ENCODE results near the gene EVC.
A peak's percentile ranks its signal among the peaks of the same experiment; 100 is the strongest.

EVC gene

DNA sequence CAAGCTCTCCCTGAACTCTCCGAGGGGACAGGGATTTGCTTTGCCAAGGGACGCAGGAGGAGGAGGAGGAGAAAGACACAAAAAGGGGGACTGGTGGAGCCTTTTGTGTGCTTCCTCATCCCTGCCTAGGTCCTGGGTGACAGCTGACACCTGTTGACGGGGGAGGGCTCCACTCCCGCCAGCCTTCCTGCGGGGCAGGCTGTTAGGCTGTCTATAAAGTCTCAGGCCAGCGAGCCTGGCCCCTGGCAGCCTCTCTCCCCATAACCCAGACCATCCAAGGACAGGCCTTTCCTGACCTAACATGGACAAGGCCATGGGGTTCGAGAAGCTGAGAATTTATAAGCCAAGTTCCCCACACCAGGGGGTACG lies 1.8 kb upstream of the EVC start:
- DNase-seq: peak; percentile 31
- Histone ChIP-seq H3K4ac (ENCODE audit: low read depth, low read length) (no peak overlapping the region), H3K23ac (ENCODE audit: low read length) (no peak overlapping the region), H4K8ac (ENCODE audit: low read depth, low read length) (no peak overlapping the region), H3K9ac (ENCODE audit: low read length) (peak overlapping the region; percentile 90), H4K5ac (ENCODE audit: low read length) (no peak overlapping the region), H3K4me1 (ENCODE audit: control insufficient read depth, low read depth, low read length) (peaks cover 11% of the 10 kb centered on the region), H2BK120ac (ENCODE audit: low read depth, low read length) (no peak overlapping the region), H3K79me1 (ENCODE audit: low read length) (peaks cover 14% of the 10 kb centered on the region), H3K56ac (ENCODE audit: low read length) (peak overlapping the region; percentile 71), H3K18ac (ENCODE audit: low read length) (no peak overlapping the region), H3K4me3 (ENCODE audit: low read length) (no peak overlapping the region), H3K27me3 (ENCODE audit: insufficient read depth, low read length, poor library complexity) (no peaks in the 10 kb centered on the region), H2BK15ac (replicated peaks; ENCODE audit: low read depth) (no peak overlapping the region), H3K27ac (ENCODE audit: low read depth, low read length) (no peak overlapping the region), H2BK5ac (ENCODE audit: low read length) (no peak overlapping the region), H2AK5ac (ENCODE audit: low read length) (no peak overlapping the region), H3K4me2 (ENCODE audit: low read length) (peak overlapping the region; percentile 70), H3K36me3 (ENCODE audit: control insufficient read depth, insufficient read depth, low read length) (no peaks in the 10 kb centered on the region), H3K79me2 (ENCODE audit: control insufficient read depth, insufficient read depth, low read length) (peaks cover 1% of the 10 kb centered on the region)
- no CpG with 5 or more reads among the region's 8 CpGs for WGBS (ENCODE audit: extremely low coverage, insufficient coverage, low lambda C conversion rate)

DNA sequence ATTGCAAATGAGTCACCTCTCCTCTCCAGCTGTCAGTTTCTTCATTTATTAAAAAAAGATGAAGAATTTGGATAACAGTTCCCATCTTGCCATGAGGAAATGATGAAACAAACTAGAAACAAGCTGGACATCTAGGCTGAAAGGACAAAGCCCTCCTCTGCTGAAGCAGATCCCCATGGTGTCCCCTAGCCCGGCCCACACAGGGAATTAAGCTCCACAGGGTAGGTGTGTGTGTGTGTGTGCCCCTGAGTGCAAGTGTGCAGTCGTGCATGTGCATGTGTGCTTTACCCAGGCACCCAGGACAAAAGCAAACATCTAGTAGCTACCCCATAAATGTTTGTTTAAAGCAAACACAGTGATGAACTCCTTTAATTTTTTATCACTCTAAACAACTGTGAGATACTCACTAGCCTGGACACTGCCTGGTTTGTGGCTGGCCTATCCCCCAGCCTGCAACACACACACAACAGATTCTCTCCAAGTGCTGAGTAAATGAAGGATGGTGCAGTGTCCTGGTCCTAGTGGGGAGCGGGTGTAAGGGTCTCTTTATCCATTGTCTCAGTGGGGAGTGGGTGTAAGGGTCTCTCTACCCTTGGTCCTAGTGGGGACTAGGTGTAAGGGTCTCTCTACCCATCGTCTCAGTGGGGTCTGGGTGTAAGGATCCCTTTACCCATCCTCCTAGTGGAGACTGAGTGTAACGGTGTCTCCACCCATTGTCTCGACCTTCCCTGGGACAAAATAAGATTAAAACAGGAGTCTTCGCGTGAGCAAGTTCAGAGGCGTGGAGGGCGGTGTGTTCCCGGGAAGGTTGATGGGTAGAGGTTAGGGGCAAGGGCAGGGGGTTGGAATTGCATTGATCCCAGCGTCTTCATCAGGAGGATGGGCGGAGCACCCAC lies 688 bp upstream of the EVC start:
- Histone ChIP-seq H2AK5ac (ENCODE audit: low read length) (no peak overlapping the region), H3K4me2 (ENCODE audit: low read length) (peak overlapping the region; percentile 16), H3K27ac (ENCODE audit: low read depth, low read length) (no peak overlapping the region), H3K79me1 (ENCODE audit: low read length) (peaks cover 14% of the 10 kb centered on the region), H2BK5ac (ENCODE audit: low read length) (no peak overlapping the region), H4K8ac (ENCODE audit: low read depth, low read length) (no peak overlapping the region), H3K4ac (ENCODE audit: low read depth, low read length) (no peak overlapping the region), H3K23ac (ENCODE audit: low read length) (no peak overlapping the region), H3K18ac (ENCODE audit: low read length) (no peak overlapping the region), H2BK15ac (replicated peaks; ENCODE audit: low read depth) (no peak overlapping the region), H3K27me3 (ENCODE audit: insufficient read depth, low read length, poor library complexity) (no peaks in the 10 kb centered on the region), H2BK120ac (ENCODE audit: low read depth, low read length) (no peak overlapping the region), H3K36me3 (ENCODE audit: control insufficient read depth, insufficient read depth, low read length) (no peaks in the 10 kb centered on the region), H3K9ac (ENCODE audit: low read length) (peak overlapping the region; percentile 67), H3K56ac (ENCODE audit: low read length) (peak overlapping the region; percentile 83), H3K4me3 (ENCODE audit: low read length) (peak overlapping the region; percentile 6), H4K5ac (ENCODE audit: low read length) (no peak overlapping the region), H3K79me2 (ENCODE audit: control insufficient read depth, insufficient read depth, low read length) (peaks cover 1% of the 10 kb centered on the region), H3K4me1 (ENCODE audit: control insufficient read depth, low read depth, low read length) (peaks cover 11% of the 10 kb centered on the region)
- no CpG with 5 or more reads among the region's 13 CpGs for WGBS (ENCODE audit: extremely low coverage, insufficient coverage, low lambda C conversion rate)
- DNase-seq: peak; percentile 68

DNA sequence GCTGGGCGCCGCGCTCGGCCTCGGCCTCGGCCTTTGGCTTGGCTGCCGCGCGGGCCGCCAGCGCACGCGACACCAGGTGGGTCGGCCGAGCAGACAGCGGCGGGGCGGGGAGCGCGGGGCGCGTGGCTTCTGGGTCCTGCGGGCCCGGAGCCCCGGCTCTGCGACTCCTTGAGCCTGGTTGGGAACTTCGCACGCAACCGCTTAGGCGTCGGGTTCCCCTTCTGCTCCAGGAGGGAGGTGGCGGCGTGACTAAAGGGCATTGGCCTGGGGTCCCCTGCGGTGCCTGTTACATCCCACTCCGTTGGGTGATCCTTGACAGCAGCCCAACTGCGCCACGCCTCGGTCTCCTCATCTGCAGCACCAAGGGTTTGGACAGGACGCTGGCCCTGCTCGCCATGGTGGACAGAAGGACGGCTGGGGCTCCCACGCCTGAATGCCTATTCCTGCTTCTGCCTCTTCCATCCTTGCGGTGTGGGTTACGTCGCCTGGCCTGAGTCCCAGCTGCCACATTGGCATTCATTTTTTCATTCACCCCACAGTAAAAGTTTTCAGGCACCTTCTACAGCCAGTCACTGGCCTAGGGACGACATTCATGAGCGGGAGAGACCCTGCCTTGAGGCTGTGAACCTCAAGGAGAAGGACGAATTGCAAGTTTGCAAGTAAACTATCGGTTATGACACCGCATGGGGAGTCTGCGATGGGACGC lies 631 bp downstream of the EVC start:
- Histone ChIP-seq H3K27ac (ENCODE audit: low read depth, low read length) (peak overlapping the region; percentile 60), H3K4me1 (ENCODE audit: control insufficient read depth, low read depth, low read length) (peaks cover 11% of the 10 kb centered on the region), H3K9ac (ENCODE audit: low read length) (peak overlapping the region; percentile 77), H3K27me3 (ENCODE audit: insufficient read depth, low read length, poor library complexity) (no peaks in the 10 kb centered on the region), H2BK120ac (ENCODE audit: low read depth, low read length) (no peak overlapping the region), H2AK5ac (ENCODE audit: low read length) (no peak overlapping the region), H2BK5ac (ENCODE audit: low read length) (no peak overlapping the region), H3K23ac (ENCODE audit: low read length) (no peak overlapping the region), H3K56ac (ENCODE audit: low read length) (peak overlapping the region; percentile 87), H3K4me2 (ENCODE audit: low read length) (peak overlapping the region; percentile 76), H3K36me3 (ENCODE audit: control insufficient read depth, insufficient read depth, low read length) (no peaks in the 10 kb centered on the region), H3K4me3 (ENCODE audit: low read length) (peak overlapping the region; percentile 50), H4K8ac (ENCODE audit: low read depth, low read length) (no peak overlapping the region), H3K79me1 (ENCODE audit: low read length) (peaks cover 14% of the 10 kb centered on the region), H2BK15ac (replicated peaks; ENCODE audit: low read depth) (no peak overlapping the region), H3K79me2 (ENCODE audit: control insufficient read depth, insufficient read depth, low read length) (peaks cover 1% of the 10 kb centered on the region), H3K18ac (ENCODE audit: low read length) (peak overlapping the region; percentile 69), H3K4ac (ENCODE audit: low read depth, low read length) (no peak overlapping the region), H4K5ac (ENCODE audit: low read length) (no peak overlapping the region)
- no CpG with 5 or more reads among the region's 52 CpGs for WGBS (ENCODE audit: extremely low coverage, insufficient coverage, low lambda C conversion rate)
- peak; percentile 60 for DNase-seq

DNA sequence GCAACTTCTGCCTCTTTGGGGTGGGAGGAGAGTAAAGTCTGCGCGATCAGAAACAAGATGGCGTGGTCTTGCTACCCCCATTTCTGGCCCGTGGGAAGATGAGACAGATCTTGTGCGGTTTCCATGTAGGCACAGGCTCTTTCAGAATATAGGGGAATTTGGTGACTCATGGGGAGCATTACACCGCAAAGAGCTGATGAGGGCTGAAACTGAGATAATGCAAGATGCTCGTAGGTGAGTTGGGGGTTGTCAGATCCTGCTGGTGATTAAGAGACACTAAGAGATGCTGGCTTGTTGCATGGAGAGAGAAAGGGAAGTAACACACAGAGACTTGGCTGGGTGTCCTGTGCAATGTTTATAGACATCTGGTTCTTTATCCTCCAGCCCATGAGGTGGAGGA lies 1.5 kb downstream of the EVC start:
- no peak overlapping the region for H3K27ac ChIP-seq (ENCODE audit: low read depth, low read length)
- no peak overlapping the region for H4K5ac ChIP-seq (ENCODE audit: low read length)
- peaks cover 1% of the 10 kb centered on the region for H3K79me2 ChIP-seq (ENCODE audit: control insufficient read depth, insufficient read depth, low read length)
- H3K4me1 ChIP-seq (ENCODE audit: control insufficient read depth, low read depth, low read length): peaks cover 8% of the 10 kb centered on the region
- DNase-seq: no peak
- peaks cover 12% of the 10 kb centered on the region for H3K79me1 ChIP-seq (ENCODE audit: low read length)
- H3K4me3 ChIP-seq (ENCODE audit: low read length): no peak overlapping the region
- no peaks in the 10 kb centered on the region for H3K36me3 ChIP-seq (ENCODE audit: control insufficient read depth, insufficient read depth, low read length)
- H2AK5ac ChIP-seq (ENCODE audit: low read length): no peak overlapping the region
- H2BK15ac ChIP-seq (replicated peaks; ENCODE audit: low read depth): no peak overlapping the region
- no peak overlapping the region for H4K8ac ChIP-seq (ENCODE audit: low read depth, low read length)
- H3K4ac ChIP-seq (ENCODE audit: low read depth, low read length): no peak overlapping the region
- no peaks in the 10 kb centered on the region for H3K27me3 ChIP-seq (ENCODE audit: insufficient read depth, low read length, poor library complexity)
- WGBS (ENCODE audit: extremely low coverage, insufficient coverage, low lambda C conversion rate): no CpG with 5 or more reads among the region's 7 CpGs
- H3K18ac ChIP-seq (ENCODE audit: low read length): no peak overlapping the region
- no peak overlapping the region for H3K23ac ChIP-seq (ENCODE audit: low read length)
- H3K4me2 ChIP-seq (ENCODE audit: low read length): no peak overlapping the region
- no peak overlapping the region for H3K9ac ChIP-seq (ENCODE audit: low read length)
- H2BK120ac ChIP-seq (ENCODE audit: low read depth, low read length): no peak overlapping the region
- no peak overlapping the region for H3K56ac ChIP-seq (ENCODE audit: low read length)
- H2BK5ac ChIP-seq (ENCODE audit: low read length): no peak overlapping the region

DNA sequence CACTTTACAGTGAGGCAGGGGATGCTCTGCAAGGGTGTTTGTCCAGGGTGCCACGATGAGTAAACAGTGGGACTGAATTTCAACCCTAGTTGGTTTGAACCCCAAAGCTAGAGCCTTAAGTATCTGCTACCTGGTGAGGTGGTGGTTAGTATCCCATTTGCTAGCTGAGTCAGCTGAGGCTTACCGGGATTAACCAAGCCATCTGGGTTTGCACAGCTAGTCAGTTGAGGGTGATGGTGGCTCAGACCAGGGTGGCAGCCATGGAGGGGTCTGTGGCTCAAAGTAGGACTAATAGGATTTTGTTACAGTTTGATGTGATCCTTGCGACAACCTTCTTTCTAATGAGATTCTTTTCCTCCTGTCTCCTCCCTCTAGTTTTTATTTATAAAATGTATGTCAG lies 1.9 kb downstream of the EVC start:
- Histone ChIP-seq H3K23ac (ENCODE audit: low read length) (no peak overlapping the region), H4K8ac (ENCODE audit: low read depth, low read length) (no peak overlapping the region), H3K36me3 (ENCODE audit: control insufficient read depth, insufficient read depth, low read length) (no peaks in the 10 kb centered on the region), H3K79me2 (ENCODE audit: control insufficient read depth, insufficient read depth, low read length) (peaks cover 1% of the 10 kb centered on the region), H3K18ac (ENCODE audit: low read length) (no peak overlapping the region), H3K27me3 (ENCODE audit: insufficient read depth, low read length, poor library complexity) (no peaks in the 10 kb centered on the region), H3K4me3 (ENCODE audit: low read length) (no peak overlapping the region), H3K4ac (ENCODE audit: low read depth, low read length) (no peak overlapping the region), H2BK5ac (ENCODE audit: low read length) (no peak overlapping the region), H2BK120ac (ENCODE audit: low read depth, low read length) (no peak overlapping the region), H3K4me1 (ENCODE audit: control insufficient read depth, low read depth, low read length) (peaks cover 6% of the 10 kb centered on the region), H2BK15ac (replicated peaks; ENCODE audit: low read depth) (no peak overlapping the region), H3K56ac (ENCODE audit: low read length) (no peak overlapping the region), H2AK5ac (ENCODE audit: low read length) (no peak overlapping the region), H3K4me2 (ENCODE audit: low read length) (no peak overlapping the region), H3K79me1 (ENCODE audit: low read length) (peaks cover 12% of the 10 kb centered on the region), H3K9ac (ENCODE audit: low read length) (no peak overlapping the region), H3K27ac (ENCODE audit: low read depth, low read length) (no peak overlapping the region), H4K5ac (ENCODE audit: low read length) (no peak overlapping the region)
- no CpG with 5 or more reads among the region's 3 CpGs for WGBS (ENCODE audit: extremely low coverage, insufficient coverage, low lambda C conversion rate)
- DNase-seq: no peak
